Medulla oblongata (tissue), 1 donor: ENCODE results near the gene SERTAD4.

ENCODE experiments used
- DNase-seq: peaks from one replicate; pipeline ENCODE4 v3.0.0-alpha.2; 2015; ENCODE audit errors: extremely low spot score

SERTAD4 gene

GRCh38 chr1:210233216-210233494 is 559 bp downstream of the SERTAD4 start:
- DNase-seq: peak; percentile 49

- peak; percentile 80 for DNase-seq
These were observed 1.1 kb downstream of the SERTAD4 start for GRCh38 chr1:210233495-210234328.

DNA sequence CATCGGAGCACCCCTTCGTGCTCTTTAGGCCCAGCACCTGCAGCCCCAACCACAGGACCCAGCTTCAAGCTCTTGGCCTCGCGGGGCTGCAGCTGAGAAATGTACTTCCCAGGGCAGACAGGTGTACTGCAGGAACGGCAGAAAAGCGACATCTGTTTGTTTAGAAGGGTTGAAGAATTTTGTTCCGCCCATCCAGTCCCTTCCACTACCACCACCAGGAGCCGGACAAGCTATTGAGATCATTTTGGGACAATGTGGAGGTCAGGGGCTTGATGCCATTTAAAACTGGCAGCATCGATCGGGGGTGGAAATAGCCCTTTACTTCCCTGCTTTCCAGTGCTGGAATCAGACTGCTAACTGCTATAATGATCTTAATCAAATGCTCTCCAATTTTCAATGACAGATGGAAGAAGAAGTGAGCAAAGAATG is 1.7 kb downstream of the SERTAD4 start:
- no peak for DNase-seq

- peak; percentile 22 for DNase-seq
These were observed 2.9 kb downstream of the SERTAD4 start for GRCh38 chr1:210235363-210236053.

- DNase-seq: peak; percentile 53
These were observed 3.8 kb downstream of the SERTAD4 start for GRCh38 chr1:210236386-210236839.

DNA sequence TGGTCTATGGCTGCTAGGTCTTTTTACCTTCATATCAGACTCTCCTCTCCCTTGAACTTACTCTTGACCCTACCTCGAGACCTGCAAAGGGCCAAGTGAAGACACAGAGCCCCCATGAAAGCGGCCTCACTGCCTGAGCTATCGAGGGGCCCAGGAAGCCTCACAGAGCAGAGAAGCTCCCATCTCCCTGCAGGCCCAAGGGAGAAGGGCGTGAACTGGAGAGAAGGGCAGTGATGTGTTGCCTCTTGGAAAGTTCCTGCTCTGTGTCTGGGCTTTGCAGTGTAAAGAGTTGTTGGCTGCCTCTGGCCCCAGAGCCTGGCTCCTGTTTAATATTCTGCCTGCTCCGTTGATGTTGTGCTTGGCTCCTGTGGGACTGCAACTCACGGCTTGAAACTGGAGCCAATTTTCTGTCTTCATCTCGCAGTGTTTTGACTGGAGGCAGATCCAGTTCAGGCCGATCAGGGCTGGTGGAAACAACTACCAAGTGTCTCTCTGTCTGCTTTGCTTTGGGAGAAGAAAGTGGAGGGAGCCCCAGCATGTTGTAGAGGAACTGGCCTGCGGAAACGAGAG is 4.3 kb downstream of the SERTAD4 start:
- DNase-seq: peak; percentile 89

DNA sequence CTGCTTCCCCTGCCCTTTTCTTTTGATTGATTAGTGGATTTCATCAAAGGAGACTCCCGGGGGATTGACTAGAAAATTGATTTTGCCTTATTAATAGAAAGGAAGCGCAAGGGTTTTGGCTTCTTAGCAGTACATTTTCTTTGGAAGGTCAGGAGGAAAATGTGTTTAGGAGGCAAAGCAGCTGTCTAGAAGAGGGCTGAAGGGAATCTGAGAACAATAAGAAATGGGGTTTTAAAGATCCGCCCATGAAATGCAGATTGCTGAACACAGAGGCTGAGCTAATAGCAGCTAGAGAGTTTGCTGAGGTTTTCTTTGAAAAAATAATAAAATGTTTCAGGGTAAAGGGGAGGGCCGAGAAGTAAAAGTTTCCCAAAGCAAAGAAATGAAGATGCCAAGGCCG is 4.9 kb downstream of the SERTAD4 start:
- no peak for DNase-seq

- DNase-seq: peak; percentile 20
These were observed 5.4 kb downstream of the SERTAD4 start for GRCh38 chr1:210237981-210238380.

- DNase-seq: peak; percentile 68
These were observed 6.9 kb downstream of the SERTAD4 start for GRCh38 chr1:210239349-210240111.

- no peak for DNase-seq
These were observed 8.5 kb downstream of the SERTAD4 start for GRCh38 chr1:210241121-210241520.

- no peak for DNase-seq
These were observed 12.3 kb downstream of the SERTAD4 start for GRCh38 chr1:210244746-210245367.

GRCh38 chr1:210246447-210246846 is 13.9 kb downstream of the SERTAD4 start:
- DNase-seq: no peak

DNA sequence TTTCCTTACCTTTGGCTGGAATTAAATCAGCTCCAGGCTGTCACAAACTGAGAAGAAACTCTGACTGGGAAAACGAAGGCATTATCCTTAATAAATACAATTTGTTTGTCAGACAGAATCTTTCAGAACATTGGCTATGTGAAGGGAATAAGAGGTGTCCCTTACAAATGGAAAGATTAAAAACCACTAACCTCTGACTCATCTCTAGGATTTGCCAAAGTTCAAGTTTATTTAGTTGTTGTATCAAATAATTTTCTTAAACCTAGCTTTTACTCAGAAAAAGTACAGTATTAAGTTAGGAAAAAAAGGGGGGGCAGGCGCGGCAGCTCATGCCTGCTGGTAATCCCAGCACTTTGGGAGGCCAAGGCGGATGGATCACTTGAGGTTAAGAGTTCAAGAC is 15.7 kb downstream of the SERTAD4 start:
- no peak for DNase-seq

DNA sequence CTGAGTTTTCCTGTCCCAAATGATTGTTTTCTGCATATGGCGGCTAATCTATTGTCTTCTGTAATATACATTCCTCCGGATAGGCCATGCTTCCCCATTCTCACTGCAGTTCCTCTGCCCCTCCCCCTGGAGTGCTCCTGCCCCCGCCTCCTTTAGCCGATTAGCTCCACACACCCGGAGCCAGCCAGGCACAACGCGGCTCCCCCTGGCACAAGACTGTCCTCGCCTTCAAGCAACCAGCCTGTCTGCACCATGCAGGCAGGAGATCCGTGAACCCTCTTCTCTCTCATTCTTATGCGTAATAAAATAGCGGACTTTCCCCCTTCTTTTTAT is 18.0 kb downstream of the SERTAD4 start:
- DNase-seq: peak; percentile 75

- DNase-seq: peak; percentile 86
These were observed 18.5 kb downstream of the SERTAD4 start for GRCh38 chr1:210250998-210251679.

GRCh38 chr1:210251680-210252490 is 19.3 kb downstream of the SERTAD4 start:
- DNase-seq: no peak

DNA sequence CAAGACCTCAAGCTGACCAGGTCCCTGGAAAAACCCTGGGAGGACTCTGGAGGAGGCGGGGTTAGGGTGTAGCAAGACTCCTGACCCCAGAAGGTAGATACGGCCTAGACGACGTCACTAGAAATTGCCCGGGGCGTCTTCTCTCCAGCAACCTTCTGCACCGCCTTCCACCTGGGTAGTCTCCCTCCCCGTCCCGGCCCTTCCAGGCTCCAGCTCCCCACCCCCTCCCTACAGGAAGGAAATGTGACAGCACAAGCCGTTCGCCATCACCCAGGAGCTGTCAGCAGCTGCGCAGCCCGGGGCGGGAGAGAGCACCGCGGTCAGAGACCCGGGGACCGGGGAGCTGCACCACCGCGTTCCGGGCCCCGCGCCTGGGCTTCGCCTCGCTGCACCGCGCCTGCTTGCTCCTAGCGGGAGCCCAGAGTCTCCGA is 20.0 kb downstream of the SERTAD4 start:
- DNase-seq: no peak

- DNase-seq: no peak
These were observed 21.7 kb downstream of the SERTAD4 start for GRCh38 chr1:210254298-210254697.

GRCh38 chr1:210257698-210258529 is 25.3 kb downstream of the SERTAD4 start:
- DNase-seq: no peak
